GM21717 (cell line): ENCODE data around the gene OR3A2.
"Not testable (repeated sequence)": the region's sequence is repeated elsewhere in the genome, so short reads cannot be mapped to it uniquely, and the experiment has no call there.

Experiments
- ATAC-seq: cut with Tn5 transposase; IDR thresholded peaks from one replicate; pipeline ENCODE4 v1.9.1; 2021; ENCODE audit warnings: mild to moderate bottlenecking, moderate library complexity; ENCODE audit not compliant: unreplicated experiment

The OR3A2 gene

DNA sequence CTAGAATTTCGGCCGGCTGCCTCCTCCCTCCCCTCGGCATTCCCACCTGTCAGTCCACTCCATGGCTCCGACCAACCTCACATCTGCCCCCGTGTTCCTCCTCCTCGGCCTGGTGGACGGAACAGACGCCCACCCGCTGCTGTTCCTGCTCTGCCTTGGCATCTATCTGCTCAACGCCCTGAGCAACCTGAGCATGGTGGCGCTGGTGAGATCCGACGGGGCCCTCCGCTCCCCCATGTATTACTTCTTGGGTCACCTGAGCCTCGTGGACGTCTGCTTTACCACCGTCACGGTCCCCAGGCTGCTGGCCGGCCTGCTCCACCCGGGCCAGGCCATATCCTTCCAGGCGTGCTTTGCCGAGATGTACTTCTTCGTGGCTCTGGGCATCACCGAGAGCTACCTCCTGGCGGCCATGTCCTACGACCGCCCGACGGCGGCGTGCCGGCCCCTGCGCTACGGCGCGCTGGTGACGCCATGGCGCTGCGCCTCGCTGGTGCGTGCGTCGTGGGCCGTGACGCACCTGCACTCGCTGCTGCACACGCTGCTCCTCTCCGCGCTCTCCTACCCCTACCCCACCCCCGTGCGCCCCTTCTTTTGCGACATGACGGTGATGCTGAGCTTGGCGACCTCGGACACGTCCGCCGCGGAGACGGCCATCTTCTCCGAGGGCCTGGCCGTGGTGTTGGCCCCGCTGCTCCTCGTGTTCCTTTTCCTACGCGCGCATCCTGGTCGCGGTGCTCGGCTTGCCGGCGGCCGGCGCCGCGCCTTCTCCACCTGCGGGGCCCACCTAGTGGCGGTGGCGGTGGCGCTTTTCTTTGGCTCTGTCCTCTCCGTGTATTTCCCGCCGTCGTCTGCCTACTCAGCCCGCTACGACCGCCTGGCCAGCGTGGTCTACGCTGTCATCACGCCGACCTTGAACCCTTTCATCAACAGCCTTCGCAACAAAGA lies at the start of gene OR3A2:
Gene OR3A2 (minus strand): TSS at position 440 of the 948 bp plus-strand sequence.
- no peak for ATAC-seq

DNA sequence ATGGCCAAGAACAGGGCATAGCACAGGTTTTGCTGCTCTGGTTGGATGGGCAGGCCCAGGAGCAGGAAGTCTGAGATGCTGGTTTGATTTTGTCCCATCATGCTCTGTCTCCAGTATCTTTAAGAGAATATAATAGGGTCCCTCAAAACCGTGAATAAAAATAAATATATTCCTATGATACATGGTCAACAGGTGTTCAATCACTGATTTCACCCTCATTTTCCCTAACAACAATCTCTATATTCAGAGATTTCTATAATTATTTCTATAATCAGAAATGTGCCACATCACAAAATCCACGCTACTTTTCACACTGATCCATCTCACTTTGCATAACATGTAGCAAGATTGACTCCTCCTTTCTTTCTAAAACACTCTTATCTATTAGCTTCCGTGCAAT lies 47.6 kb upstream of the OR3A2 start, which contains the start of gene OR1E2:
Gene OR1E2 (minus strand): TSS at position 101 of the 400 bp plus-strand sequence. CDS start 0 bp downstream, at position 101.
- no peak for ATAC-seq

DNA sequence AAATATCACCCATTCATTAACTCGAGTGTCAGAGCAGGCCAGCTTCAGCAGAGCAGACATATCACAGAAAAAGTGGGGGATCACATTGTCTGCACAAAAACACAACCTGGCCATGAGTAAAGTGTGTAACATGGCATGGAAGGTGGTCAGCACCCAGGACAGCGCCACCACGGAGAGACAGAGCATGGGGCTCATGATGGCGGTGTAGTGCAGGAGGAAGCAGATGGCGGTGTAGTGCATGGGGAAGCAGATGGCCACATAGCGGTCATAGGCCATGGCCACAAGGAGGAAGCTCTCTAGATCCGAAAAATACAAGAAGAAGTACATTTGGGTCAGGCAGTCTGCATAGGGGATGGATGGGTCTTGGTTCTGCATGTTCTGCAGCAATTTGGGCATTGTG lies 47.1 kb upstream of the OR3A2 start:
- not testable (repeated sequence) for ATAC-seq

DNA sequence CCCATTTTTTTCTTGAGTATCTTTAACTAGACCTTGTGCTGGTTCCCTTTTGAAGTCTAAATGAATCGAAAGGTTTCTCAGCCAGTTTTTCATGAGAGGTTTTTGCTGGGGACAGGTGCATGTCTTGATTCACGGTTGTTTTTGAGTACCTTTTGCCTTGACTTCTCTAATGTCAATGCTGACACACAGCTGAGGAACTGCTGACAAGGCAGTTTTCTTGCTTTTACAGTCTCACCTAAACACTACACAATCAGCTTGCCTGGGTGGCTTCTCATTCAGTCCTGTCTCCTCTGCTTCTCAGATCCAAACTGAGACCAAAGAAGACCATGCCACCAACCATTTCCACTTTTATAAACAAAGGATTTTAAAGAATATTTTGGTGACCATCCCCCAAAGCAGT lies 32.1 kb upstream of the OR3A2 start:
- ATAC-seq = no peak

DNA sequence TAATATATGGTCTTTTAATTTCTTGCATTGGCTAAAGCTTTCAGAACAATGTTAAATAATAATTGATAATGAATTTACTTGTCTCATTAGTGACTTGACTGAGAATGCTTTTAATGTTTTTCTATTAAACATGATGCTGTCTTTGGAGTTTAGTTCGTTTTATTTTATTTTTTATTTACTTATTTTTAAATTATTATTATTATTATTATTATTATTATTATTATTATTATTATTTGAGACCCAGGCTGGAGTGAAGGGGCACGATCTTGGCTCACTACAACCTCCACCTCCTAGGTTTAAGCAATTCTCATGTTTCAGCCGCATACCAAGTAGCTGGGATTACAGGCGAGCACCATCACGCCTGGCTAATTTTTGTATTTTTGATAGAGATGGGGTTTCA lies 29.5 kb upstream of the OR3A2 start:
- no peak for ATAC-seq

DNA sequence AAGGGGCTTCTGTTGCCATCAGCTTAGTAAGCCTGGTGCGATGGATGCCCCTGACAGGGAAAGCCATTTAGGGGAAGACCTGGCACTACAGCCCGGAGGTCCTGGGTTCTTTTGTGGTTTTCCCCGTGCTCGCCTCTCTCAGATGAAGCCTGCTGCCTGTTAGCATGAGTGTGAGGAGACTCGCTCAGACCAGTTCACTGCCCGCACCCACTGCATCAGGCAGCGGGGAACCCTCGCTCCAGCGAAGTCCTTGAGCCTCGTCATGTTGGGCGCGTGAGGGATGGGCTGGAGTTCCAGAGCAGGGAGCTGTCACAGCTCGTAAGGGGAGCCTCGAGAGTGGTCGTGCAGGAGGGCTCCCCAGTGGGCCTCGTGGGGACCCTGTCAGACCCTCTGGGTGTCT lies 26.1 kb upstream of the OR3A2 start:
- not testable (repeated sequence) for ATAC-seq

DNA sequence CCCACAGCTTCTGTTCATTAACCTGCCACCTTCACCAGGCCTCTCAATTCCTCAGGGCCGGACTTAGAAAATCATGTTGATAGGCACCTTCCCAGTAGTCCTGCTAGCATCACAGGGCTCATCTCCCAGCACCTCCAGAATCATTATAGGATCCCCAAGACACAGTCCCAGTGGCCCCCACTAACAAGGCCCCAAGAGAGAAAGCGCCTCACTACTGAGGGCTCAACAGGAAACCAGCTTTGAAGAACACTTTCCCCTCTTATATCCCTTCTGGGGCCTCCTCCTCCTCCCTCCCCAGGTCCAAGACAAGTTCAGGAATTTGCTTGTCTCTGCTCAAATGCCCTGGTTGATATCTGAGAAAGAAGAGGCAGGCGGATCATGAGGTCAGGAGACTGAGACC lies 25.0 kb upstream of the OR3A2 start, which contains the start of gene OR3A3:
Gene OR3A3 (plus strand): TSS at position 301 of the 400 bp plus-strand sequence.
- ATAC-seq = no peak

DNA sequence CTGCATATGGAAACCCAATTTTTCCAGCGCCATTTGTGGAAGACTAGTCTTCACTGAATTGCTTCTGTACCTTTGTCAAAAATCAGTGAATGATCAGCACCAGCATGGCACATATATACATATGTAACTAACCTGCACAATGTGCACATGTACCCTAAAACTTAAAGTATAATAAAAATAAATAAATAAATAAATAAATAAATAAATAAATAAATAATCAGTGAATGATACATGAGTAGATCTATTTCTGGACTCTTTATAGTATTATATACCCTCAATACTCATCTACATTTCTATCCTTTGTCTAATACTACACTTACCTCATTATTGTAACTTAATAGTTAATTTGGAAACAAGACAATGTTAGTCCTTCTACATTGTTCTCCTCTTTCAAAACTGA lies 17.7 kb upstream of the OR3A2 start:
- not testable (repeated sequence) for ATAC-seq

DNA sequence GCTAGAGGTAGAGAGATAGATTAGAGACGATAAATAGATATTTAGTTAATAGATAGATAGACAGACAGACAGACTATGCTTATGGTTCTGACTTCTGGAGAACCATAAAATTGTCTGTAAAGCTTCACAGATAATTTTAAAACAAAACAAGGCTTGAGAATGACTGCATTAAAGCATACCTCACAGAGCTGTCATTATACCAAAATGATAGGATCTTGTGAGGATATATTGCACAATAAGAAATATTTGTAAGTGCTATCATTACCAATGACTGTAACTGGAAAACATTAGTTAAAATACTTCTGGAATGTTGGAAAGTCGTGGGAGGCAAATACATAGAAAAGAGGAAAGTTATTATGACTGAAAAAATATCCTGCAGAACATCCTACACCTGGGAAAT lies 15.7 kb upstream of the OR3A2 start:
- no peak for ATAC-seq

DNA sequence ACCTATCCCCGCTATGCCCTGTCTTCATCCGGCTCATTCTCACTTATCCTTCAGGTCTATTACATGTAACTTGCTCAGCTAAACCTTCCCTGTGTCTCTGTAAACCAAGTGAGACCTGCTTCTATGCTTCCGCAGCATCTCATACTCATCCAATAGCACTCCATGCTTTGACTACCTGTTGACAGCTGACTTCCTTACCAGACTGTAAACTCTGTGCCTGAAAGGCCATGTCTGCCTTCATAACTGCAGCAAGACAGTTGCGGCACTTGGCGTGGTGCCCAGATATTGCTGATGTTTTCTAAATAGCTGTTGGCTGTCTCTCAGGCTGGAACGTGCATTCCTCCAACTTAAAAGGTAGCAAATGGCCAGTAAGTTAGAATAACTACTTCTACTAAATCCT lies 13.9 kb upstream of the OR3A2 start:
- ATAC-seq = no peak

DNA sequence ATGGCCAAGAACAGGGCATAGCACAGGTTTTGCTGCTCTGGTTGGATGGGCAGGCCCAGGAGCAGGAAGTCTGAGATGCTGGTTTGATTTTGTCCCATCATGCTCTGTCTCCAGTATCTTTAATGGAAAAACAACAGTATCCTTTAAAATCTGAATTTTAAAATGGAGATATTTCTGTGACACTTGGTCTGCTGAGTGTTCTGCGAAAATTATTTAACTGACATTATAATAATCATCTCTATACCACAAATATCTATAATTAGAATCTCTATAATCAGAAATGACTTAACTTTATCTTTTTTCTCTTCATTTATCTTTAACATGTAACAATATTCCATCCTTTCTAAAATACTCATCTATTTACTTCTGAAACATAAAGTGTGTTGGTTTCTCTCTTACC lies 12.2 kb upstream of the OR3A2 start, which contains the start of gene OR1E1:
Gene OR1E1 (minus strand): TSS at position 101 of the 400 bp plus-strand sequence. CDS start 0 bp downstream, at position 101.
- ATAC-seq = no peak

DNA sequence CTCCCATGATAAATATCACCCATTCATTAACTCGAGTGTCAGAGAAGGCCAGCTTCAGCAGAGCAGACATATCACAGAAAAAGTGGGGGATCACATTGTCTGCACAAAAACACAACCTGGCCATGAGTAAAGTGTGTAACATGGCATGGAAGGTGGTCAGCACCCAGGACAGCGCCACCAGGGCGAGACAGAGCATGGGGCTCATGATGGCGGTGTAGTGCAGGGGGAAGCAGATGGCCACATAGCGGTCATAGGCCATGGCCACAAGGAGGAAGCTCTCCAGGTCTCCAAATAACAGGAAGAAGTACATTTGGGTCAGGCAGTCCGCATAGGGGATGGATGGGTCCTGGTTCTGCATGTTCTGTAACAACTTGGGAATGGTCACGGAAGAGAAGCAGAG lies 11.7 kb upstream of the OR3A2 start:
- not testable (repeated sequence) for ATAC-seq

DNA sequence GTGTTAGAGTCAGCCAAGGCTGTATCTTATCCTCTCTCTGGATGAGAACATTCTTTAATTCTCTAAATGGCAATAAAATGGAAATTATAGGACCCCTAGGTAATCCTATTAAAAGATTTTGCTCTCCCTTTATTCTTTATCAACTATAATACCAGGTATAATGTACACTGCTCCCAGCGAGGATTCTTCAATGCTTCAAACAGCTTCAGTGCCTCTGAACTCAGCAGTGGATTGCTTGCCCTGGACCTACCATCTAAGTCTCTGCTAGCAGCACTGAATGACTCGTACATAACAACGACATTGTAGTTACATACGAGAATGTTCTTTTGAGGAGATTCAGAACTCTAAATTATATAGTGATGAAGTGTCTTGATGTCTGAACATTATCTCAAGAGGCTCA lies 3.7 kb upstream of the OR3A2 start:
- ATAC-seq = no peak

DNA sequence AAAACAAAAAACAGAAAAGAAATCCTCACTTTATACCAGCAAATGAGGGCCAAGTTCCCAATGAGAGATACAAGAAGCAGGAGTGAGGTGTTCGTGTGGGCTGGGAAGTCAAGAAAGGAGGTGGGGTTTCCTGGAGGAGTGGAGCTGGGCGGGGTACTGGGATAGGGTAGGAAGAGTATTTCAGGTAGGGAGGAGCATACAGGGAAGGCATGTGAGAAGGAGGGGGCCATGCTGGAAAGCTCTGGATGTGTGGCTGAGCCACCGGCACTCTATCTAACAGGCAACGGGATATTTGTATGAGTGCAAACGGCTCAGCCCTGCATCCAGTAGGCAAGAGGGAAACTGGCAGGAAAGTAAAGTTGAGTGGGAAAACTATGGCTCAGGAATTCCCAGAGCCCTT lies 4.2 kb downstream of the OR3A2 start:
- no peak for ATAC-seq

DNA sequence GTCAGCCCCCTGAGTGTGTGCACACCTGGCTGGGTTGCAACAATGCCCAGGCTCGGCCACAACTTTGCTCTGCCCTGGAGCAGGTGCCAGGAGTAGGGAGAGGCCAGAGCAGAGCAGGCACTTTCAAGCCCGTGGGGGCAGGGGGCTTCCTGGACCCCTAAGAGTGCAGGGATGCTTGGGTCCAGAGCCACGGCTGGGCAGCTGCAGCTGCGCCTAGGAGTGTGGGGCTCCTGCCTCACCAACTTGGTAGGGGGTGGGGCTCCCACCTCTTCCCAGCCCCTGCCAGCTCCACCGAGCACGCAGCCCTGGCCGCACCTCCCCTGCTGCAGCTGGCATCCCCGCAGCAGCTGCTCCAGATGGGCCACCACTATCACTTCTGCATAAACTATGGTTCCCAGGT lies 7.8 kb downstream of the OR3A2 start:
- ATAC-seq = no peak

DNA sequence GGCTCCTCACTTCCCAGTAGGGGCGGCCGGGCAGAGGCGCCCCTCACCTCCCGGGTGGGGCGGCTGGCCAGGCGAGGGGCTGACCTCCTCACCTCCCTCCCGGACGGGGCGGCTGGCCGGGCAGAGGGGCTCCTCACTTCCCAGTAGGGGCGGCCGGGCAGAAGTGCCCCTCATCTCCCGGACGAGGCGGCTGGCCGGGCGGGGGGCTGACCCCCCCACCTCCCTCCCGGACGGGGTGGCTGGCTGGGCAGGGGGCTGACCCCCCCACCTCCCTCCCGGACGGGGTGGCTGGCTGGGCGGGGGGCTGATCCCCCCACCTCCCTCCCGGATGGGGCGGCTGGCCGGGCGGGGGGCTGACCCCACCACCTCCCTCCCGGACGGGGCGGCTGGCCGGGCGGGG lies 14.9 kb downstream of the OR3A2 start:
- not testable (repeated sequence) for ATAC-seq

DNA sequence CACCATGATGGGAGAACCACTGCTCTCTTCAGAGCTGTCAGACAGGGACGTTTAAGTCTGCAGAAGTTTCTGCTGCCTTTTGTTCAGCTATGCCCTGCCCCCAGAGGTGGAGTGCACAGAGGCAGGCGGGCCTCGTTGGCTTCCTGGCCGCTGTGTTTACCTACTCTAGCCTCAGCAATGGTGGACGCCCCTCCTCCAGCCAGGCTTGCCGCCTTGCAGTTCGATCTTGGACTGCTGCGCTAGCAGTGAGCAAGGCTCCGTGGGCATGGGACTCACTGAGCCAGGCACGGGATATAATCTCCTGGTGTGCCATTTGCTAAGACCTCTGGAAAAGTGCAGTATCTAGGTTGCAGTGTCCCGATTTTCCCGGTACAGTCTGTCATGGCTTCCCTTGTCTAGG lies 43.3 kb downstream of the OR3A2 start:
- not testable (repeated sequence) for ATAC-seq

DNA sequence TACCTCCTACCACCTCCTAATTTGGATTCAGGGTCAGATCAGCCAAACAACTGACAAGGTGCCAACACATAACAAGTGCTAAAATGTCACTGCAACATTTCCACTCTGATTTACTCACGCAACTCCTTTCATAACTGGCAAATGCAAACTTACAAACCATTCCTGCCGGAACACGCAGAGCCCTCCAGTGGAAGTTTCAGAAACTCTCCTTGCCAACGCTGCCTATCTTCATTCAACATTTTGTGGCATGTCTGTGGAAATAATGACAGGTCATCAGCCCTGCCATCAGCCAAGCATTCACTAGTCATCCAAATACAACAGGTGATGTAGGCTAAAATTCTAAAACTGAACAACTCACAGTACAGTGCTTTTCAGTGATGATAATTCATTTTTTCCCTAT lies 50.2 kb downstream of the OR3A2 start:
- no peak for ATAC-seq

DNA sequence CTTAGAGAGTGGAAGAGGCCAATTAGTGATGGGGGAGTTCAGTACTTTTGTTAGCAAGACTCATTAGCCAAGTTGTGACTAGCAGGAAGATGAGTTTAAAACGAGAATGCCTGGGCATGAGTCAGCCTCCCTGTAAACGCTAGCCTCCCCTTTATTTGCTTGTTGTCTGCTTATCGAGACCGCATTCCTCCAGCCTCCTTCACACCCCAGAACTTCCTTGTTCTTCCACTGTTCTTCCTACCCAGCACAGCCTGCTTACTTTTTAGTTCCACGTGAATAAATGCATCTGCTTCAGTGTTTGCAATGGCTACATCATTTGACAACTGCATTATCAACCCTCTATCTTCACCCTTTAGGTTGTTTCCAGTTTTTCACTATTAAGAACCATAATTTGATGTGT lies 67.8 kb downstream of the OR3A2 start:
- no peak for ATAC-seq

DNA sequence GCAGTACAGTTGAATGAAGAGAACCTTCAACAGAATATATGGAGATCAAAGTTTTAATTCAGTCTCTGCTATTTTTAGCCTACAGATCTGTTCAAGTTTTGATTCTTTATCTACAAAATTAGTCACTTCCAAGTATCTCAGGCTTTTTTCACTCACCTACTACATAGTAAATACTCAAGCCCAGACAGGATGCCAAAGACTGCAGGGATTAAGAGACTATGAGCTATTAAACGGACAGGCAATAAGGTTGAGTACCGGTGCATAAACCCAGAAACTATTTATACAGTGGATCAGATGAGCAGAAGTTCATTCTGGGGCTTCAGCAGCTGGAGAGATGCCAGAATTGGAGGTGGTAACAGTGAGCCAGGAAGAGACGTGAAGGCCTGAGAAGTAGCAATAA lies 69.3 kb downstream of the OR3A2 start:
- ATAC-seq = no peak

DNA sequence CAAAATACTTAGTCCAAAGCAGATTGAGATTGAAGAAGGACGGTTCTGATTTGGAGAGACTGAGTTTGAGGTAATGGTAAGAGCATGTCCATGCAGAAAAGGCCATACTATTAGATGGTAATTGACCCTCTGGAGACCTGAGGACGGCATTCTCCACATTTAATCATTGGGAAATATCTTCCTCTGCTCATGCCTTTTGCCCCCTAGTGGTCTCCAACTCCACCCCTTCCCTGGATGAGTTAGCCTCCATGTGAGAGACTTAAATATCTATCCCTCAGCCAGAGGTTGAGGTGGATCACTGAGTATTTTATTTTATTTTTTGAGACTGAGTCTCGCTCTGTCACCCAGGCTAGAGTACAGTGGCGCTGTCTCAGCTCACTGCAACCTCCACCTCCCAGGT lies 77.5 kb downstream of the OR3A2 start:
- no peak for ATAC-seq

DNA sequence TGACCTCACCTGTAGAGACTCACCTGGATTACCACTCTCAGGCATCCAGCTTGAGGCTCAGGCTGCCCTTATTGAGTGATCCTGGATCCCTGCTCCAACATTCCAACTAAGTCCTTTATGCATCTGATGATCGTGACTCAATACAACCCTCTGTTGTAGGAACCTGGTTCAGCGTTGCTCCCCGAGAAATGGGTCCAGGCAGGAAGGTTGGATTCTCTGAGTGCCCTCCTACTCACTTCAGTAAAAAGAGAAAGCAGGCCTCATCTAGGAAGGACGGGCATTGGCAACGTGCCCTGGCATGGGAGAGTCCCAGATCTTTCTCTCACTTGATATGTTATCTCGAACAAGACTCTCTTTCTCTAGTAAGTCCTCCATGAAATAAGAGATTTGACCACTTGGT lies 87.8 kb downstream of the OR3A2 start, which contains the start of gene OR3A1:
Gene OR3A1 (minus strand): TSS at position 101 of the 400 bp plus-strand sequence. CDS start 5,778 bp downstream, outside the sequence.
- ATAC-seq = no peak
